Ectodermal cell (in vitro differentiated cells): ENCODE results near the gene HOTAIR.

ENCODE experiments used
- H3K27ac ChIP-seq: 2 replicates; pipeline ENCODE4 v1.7.0; 2013; ENCODE audit warnings: mild to moderate bottlenecking, low read depth, low read length; ENCODE audit not compliant: insufficient read depth, poor library complexity, severe bottlenecking
- H3K27me3 ChIP-seq: 2 replicates; pipeline ENCODE4 v1.7.0; 2013; ENCODE audit warnings: mild to moderate bottlenecking, low read length; ENCODE audit not compliant: insufficient read depth, control insufficient read depth, poor library complexity, severe bottlenecking
- H3K36me3 ChIP-seq: one replicate; pipeline ENCODE4 v1.7.0; 2013; ENCODE audit warnings: low read length; ENCODE audit not compliant: control insufficient read depth, insufficient read depth
- H3K4me1 ChIP-seq: one replicate; pipeline ENCODE4 v1.7.0; 2013; ENCODE audit warnings: low read length; ENCODE audit not compliant: control insufficient read depth, insufficient read depth
- H3K4me3 ChIP-seq: 2 replicates; pipeline ENCODE4 v1.7.0; 2013; ENCODE audit warnings: low read depth, low read length, control low read depth; ENCODE audit not compliant: insufficient read depth
- H3K9me3 ChIP-seq: 2 replicates; pipeline ENCODE4 v1.7.0; 2013; ENCODE audit warnings: mild to moderate bottlenecking, low read length, moderate library complexity; ENCODE audit not compliant: control insufficient read depth
- whole genome bisulfite sequencing, 2 experiments: methylation state at CpG; one replicate each; pipeline ENCODE4 v1.1.7; 2013; ENCODE audit warnings: missing lambda C conversion rate in 2 of 2; 5-methylcytosine and 5-hydroxymethylcytosine counted together

The HOTAIR gene

DNA sequence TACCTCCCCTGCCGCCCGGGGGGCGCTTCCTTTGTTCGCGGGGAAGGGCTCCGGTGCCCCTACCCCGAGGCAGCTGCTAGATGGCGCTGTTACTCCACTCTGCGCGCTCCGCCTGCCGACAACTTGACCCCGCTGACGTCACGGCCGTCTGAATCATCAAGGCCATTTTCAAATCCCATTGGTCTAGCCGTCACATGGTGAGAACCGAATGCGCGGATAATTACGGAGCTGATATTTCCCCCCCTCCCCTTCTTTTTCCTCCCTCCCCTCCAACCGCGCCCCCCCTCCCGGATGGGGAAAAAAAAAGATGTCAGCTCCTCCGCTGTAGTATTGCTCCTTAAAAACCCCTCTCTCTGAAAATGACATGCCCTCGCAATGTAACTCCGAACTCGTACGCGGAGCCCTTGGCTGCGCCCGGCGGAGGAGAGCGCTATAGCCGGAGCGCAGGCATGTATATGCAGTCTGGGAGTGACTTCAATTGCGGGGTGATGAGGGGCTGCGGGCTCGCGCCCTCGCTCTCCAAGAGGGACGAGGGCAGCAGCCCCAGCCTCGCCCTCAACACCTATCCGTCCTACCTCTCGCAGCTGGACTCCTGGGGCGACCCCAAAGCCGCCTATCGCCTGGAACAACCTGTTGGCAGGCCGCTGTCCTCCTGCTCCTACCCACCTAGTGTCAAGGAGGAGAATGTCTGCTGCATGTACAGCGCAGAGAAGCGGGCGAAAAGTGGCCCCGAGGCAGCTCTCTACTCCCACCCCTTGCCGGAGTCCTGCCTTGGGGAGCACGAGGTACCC, 10.3 kb upstream of the HOTAIR start, which contains the start of gene HOXC10:
TSS of gene HOXC10 (plus strand) at position 246 of the 791 bp plus-strand sequence. CDS start at position 360, 114 bp downstream.
- H3K9me3 ChIP-seq: no peaks in the 10 kb centered on the region
- H3K36me3 ChIP-seq: no peaks in the 10 kb centered on the region
- H3K4me1 ChIP-seq: no peaks in the 10 kb centered on the region
- H3K27ac ChIP-seq: no peak within 1 kb of the TSS
- WGBS, 2 experiments: 33 to 38% methylated on average over 55 of the region's 55 CpGs
- no peak within 1 kb of the TSS for H3K4me3 ChIP-seq
- peaks cover 100% of the 10 kb centered on the region for H3K27me3 ChIP-seq

DNA sequence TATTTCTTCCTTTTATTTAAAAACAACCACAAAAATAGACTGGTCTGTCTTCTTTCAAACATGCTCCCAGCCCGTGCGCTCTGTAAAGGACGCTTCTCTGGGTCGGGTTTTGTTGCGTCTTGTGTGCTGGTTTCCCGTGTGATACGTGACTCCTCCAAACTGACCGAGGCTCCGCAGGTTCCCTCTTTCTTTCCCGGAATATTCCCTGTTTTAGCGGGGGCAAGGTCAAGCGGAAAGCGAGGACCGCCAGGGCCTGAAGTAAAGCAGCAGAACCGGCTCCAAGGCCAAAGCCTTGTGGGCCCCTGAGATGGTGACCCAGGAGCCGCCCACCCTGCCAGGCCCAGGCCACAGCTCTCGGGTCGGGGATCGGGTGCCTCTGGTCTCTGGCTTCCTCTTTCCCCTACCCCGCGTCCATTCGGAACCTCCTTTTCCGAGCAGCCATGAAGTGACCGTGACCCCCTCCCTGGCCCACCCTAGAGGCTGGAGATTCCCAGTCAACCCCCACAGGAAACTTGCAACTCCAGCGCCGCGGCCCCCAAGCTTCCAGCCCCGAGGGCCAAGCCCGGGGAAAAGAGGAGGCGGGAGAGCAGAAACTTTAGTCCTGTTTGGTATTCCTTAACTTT, 9.3 kb upstream of the HOTAIR start:
- H3K4me1 ChIP-seq: no peaks in the 10 kb centered on the region
- 19 to 26% methylated on average over 30 of the region's 30 CpGs for WGBS, 2 experiments
- H3K9me3 ChIP-seq: no peaks in the 10 kb centered on the region
- no peak overlapping the region for H3K4me3 ChIP-seq
- no peak overlapping the region for H3K27ac ChIP-seq
- peaks cover 100% of the 10 kb centered on the region for H3K27me3 ChIP-seq
- no peaks in the 10 kb centered on the region for H3K36me3 ChIP-seq

DNA sequence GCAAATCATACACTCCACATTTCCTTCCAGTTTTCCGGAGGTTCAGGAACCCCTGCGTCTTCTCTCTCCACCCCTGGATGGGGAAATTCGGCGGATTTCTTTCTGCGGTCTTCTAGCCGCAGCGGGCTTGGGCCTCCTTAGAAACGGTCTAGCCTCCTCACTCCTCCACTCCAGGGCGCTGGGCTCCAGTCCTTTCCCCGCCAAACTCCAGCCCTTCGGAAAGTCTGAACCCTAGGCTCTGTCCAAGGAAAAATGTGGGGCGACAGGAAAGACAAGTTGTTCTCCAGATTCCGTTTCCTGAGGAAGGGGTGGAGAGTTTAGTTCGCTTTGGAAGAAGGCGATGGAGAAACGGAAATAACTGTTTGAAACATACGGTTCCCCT, 8.8 kb upstream of the HOTAIR start:
- Histone ChIP-seq H3K27ac (no peak overlapping the region), H3K36me3 (no peaks in the 10 kb centered on the region), H3K4me3 (no peak overlapping the region), H3K9me3 (no peaks in the 10 kb centered on the region), H3K4me1 (no peaks in the 10 kb centered on the region), H3K27me3 (peaks cover 100% of the 10 kb centered on the region)
- 33 to 40% methylated on average over 17 of the region's 17 CpGs for WGBS, 2 experiments

DNA sequence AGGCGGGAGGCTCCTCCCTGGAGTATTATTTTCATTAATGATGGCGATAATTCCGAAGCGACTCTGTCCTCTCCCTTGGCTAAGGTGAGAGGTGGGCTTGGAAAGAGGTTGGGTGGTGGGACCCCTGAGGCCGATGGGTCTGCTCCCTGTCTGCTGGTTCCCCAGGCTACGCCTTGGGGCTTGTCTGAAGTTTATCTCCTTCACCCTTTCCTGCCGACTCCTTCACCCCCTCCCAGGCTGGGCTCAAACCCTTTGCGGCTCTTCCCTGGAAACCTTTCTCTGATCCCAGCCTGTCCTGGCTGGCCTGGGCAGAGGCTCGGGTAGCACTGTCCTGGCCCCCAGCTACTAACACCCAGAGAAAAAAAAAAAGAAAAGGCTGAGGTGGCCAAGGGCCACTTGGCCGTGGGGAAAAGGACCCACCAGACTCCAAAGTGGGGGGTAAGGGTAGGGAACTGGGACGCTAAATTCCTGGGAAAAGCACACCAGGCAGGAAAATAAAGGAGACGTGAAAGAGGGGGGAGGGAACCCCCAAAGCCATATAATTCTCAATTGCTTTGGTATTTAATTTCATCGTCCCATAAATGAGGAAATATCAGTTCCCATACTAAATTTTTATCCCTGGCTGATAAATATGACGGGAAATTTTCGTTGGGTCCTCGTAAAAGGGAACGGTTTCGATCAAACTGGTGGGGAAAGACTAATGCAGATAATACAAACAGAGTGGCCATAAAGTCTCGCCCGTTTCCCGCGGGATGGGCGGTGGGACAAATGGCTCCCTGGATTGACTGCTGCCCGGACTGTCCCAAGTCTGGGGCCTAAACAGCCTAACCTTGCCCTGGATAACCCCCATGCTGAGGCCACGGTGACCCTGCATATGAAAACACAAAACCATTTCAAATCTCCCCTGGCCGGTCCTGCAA, 8.2 kb upstream of the HOTAIR start:
- Histone ChIP-seq H3K4me3 (no peak overlapping the region), H3K27me3 (peaks cover 100% of the 10 kb centered on the region), H3K9me3 (no peaks in the 10 kb centered on the region), H3K4me1 (no peaks in the 10 kb centered on the region), H3K27ac (no peak overlapping the region), H3K36me3 (no peaks in the 10 kb centered on the region)
- WGBS, 2 experiments: 39 to 43% methylated on average over 26 of the region's 26 CpGs

DNA sequence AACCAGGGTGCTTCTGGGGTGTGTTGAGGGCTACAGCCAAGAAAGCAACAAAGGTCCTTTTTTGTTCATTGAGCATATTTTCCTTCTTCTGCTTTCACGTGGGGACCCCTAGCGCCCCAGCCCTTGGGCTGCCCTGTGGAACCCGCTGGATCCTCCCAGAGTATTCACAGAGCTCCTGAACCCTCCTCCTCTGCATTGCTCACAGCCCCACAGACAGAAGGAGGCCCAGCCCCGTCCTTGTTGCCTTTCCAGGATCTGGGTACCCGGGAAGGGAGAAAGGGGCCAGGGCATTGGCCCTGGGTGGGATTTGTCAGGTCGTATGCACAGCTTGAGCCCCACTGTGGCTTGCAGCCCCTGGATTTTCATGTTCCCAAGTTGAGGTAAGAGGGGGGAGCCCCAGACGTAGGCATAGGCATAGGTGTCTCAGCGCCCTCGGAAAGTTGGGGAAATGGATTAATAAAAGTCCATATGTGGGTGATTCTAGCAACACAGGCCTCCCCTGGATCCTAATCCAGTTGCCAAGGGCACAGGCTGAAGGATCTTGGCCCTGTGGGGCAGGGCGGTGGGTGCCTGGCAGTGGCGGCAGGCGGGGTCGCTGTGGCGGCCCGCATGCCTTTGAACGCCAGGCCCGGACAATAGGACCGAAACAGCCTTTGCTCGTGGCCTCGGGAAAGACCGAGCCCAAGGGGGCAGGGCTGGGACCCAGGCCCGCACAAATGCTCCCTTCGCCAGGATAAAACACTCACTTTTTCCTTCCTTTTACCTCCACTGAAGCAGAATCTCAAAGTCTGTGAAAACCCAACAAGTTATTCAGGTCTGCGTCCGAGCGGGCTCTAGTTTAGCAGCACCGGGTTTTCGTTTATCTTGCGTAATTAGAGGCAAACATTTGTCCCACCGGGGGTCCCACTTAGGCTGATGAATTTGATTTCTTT, 7.1 kb upstream of the HOTAIR start:
- no peak overlapping the region for H3K4me3 ChIP-seq
- no peaks in the 10 kb centered on the region for H3K4me1 ChIP-seq
- H3K36me3 ChIP-seq: no peaks in the 10 kb centered on the region
- H3K27me3 ChIP-seq: peaks cover 100% of the 10 kb centered on the region
- no peaks in the 10 kb centered on the region for H3K9me3 ChIP-seq
- WGBS, 2 experiments: 11 to 15% methylated on average over 30 of the region's 30 CpGs
- H3K27ac ChIP-seq: no peak overlapping the region

DNA sequence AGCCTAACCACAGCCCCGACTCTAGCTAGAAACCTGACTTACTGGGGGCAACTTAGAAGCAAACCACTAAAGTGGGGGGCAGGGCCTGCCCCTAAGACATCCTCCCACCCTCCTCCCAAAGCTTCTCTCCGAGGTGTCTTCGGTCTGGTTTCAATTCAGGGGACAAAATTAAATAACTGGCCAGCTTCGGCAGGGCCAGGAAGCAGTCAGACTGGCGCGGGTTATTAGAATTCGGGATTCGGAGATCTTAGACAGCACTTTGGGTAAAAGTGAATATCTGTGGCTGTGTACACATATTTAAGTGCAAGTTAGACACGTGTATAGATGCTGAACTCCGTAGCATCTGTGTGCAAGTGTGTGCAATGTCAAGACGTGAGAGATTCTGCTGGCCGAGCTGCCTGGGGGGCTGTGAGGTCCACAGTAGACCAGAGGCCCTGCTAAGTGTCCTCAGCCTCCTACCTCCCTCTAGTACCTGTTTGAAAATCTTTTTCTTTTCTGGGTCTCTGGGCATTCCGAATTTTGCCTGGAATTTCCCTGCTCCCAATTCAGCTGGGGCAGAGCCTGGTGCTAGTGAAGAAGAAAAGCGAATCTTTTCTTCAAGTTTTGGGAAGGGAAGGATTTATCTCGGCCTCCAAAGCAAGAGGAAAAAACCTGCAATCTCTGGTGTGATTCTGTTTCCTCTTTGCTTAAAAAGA, 6.2 kb upstream of the HOTAIR start:
- Histone ChIP-seq H3K27ac (no peak overlapping the region), H3K9me3 (no peaks in the 10 kb centered on the region), H3K36me3 (no peaks in the 10 kb centered on the region), H3K4me3 (no peak overlapping the region), H3K4me1 (no peaks in the 10 kb centered on the region), H3K27me3 (peaks cover 100% of the 10 kb centered on the region)
- WGBS, 2 experiments: 42 to 45% methylated on average over 15 of the region's 15 CpGs

DNA sequence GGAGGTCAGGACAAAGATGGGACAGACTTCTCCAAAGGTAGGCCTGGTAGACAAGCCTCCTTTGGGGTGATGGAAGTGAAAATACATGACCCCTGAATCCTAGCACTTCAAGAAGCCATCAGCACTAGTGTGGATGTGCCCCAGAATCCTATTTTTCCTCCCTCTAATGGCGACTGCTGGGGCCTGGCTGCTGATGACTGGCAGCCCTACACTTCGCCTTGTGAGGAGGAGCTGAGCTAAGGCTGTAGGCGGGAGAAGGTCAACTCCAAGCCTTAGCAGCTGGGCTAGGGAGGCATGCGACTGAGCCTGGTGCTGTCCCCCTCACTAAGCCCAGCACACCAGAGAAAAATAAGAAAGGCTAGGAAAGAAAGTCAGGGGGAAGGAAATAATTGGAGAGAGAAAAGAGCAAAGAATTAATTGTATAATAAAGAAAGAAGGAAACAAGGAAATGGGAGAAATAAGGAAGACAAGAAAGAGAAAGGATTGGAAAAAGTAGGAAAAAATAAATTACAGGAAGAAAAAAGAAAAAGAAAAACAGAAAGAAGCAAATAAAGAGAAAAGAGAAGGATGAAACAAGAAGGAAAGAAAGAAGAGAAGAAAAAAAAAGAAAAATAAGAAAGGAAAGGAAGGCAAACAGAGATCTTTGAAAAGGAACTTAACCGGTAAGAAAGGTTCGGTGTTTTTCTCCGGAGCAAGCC, 5.5 kb upstream of the HOTAIR start:
- no peaks in the 10 kb centered on the region for H3K36me3 ChIP-seq
- H3K27ac ChIP-seq: no peak overlapping the region
- WGBS, 2 experiments: 25 to 34% methylated on average over 7 of the region's 7 CpGs
- H3K27me3 ChIP-seq: peaks cover 100% of the 10 kb centered on the region
- no peaks in the 10 kb centered on the region for H3K9me3 ChIP-seq
- H3K4me3 ChIP-seq: no peak overlapping the region
- H3K4me1 ChIP-seq: no peaks in the 10 kb centered on the region

DNA sequence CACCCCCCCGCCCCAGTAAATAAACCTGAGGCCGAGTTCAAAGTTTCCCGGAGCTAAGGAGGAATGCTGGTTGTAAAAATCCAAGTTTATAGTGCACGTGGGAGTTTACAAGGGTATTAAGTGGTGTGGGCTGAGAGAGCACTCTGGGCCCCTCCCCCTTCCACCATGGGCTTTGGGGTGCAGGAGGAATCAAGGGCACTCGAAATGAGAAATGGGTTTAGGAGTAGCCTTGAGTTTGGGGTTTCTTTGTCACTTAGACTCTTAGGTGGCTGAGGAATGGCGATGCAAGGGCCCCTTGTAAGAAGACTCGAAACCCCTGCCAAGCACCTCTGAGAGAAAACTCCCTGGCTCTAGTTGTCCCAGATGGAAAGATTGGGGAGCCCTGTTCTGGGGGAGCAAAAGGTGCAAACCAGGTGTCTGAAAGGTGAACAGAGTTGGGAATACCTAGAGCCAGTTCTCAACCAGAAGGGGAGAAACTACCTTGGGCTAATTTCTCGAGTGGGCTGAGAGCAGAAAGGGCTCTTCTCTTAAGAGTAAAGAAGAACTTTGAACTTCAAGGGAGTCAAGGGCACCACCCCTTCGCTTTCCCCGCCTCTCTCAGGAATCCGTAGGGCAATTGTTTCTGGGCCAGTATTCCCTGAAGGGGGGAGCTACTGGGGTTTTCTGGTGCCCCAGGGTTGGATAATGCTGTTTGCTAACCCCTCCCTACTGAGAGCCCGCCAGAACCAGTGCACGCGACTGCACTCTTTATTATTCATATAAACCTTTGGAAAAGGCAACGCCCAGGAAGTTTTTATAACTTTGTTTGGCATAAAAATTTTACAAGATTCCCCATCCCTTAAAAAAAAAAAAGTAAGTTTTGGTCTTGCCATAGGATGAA, 4.0 kb upstream of the HOTAIR start:
- 15 to 21% methylated on average over 14 of the region's 15 CpGs for WGBS, 2 experiments
- Histone ChIP-seq H3K27me3 (peaks cover 100% of the 10 kb centered on the region), H3K9me3 (no peaks in the 10 kb centered on the region), H3K4me3 (no peak overlapping the region), H3K4me1 (no peaks in the 10 kb centered on the region), H3K27ac (no peak overlapping the region), H3K36me3 (no peaks in the 10 kb centered on the region)
